Measurements from ENCODE around the gene METTL16.

DNA sequence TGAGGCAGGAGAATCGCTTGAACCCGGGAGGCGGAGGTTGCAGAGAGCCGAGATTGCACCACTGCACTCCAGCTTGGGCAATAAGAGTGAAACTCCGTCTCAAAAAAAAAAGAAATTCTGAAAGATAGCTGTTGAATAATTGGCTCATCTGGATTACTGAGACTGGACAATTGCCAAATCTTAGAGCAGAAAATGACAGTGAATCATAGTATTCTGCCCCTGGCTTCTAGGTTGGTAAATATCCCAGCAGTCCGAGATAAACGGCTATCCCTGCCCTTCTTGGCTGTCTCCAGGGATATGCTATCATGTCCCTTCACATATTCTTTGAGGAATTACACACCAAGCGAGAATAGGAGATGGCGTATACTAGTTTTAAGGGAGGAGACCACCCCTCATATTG lies 35.5 kb upstream of the METTL16 start:
- no peak for TF ChIP-seq CTCF (IDR thresholded peaks at IDR 0.05 in 8 of 11, conservative IDR thresholded peaks at IDR 0.05 in 3 of 11)
- TF ChIP-seq POLR2A (IDR thresholded peaks at IDR 0.05) = no peak
